ENCODE measurements around the gene FAM98C.

- TF ChIP-seq CTCF (IDR thresholded peaks at IDR 0.05) (no peak), POLR2A (IDR thresholded peaks at IDR 0.05) (no peak)
Observed at GRCh38 chr19:38457202-38457601, 54.3 kb downstream of the FAM98C start.

Measured in Peyer's patch (tissue), 4 donors.